ENCODE data around the gene NEO1.

DNA sequence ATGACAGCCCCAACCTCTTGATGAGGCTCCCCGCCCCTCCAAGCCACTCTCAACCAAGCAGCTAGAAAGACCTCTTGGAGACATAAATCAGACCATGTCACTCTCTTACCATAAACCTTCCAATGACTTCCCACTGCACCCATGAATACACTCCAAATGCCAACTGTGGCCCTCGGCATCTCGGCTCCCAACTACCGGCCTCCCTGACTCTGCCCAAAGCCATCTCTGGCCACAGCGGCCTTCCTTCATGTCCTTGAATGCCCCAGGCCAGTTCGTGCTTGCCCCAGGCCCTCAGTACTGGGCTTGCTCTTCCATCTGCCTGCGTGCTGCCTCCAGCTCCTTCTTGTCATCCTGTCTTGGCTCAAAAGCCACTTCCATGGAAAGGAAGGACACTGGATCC is 284.5 kb downstream of the NEO1 start:
- no peak for TF ChIP-seq EZH2 (IDR thresholded peaks at IDR 0.05; ENCODE audit: borderline replicate concordance, insufficient read depth, low read length, poor library complexity, severe bottlenecking)
- no peak for TF ChIP-seq CTCF (IDR thresholded peaks at IDR 0.05; ENCODE audit: poor library complexity, severe bottlenecking)
- no peak for TF ChIP-seq RAD21 (conservative IDR thresholded peaks at IDR 0.05)
- no peak for TF ChIP-seq EP300 (conservative IDR thresholded peaks at IDR 0.05; ENCODE audit: poor library complexity, severe bottlenecking)
- no peak for TF ChIP-seq TAF1 (IDR thresholded peaks at IDR 0.05; ENCODE audit: low read depth)
- TF ChIP-seq POLR2AphosphoS5 (IDR thresholded peaks at IDR 0.05) = no peak
- TF ChIP-seq MXI1 (conservative IDR thresholded peaks at IDR 0.05; ENCODE audit: poor library complexity, severe bottlenecking) = no peak

All from neural cell (in vitro differentiated cells).